Measurements from ENCODE around the gene SETD5. TPM values are rescaled to one million over a fixed set of nuclear protein-coding genes. Genes with fewer than 3 reads are reported as not detected.

SETD5 gene
- total and polyA plus RNA-seq, 2 of the 4 experiments (the other 2 are of a cell fraction), result 42.7 to 62.9 TPM

- no peak for ATAC-seq (ENCODE audit: low read depth)
- Histone ChIP-seq H3K56ac (ENCODE audit: extremely low read depth, insufficient read depth, low read length) (no peak overlapping the region), H4K5ac (ENCODE audit: low read depth, low read length) (no peak overlapping the region), H4K91ac (ENCODE audit: insufficient read depth, low read depth, low read length) (no peak overlapping the region), H4K20me1 (ENCODE audit: insufficient read depth, low read length) (no peaks in the 10 kb centered on the region), H3K27ac (ENCODE audit: insufficient read depth, low read length) (no peak overlapping the region), H3K27me3 (ENCODE audit: control insufficient read depth, insufficient read depth, low read length) (no peaks in the 10 kb centered on the region), H2BK15ac (ENCODE audit: low read depth, low read length) (no peak overlapping the region), H3K9me3 (ENCODE audit: control insufficient read depth, insufficient read depth, low read length) (no peaks in the 10 kb centered on the region), H2AK9ac (replicated peaks; ENCODE audit: low read depth, low read length, poor library complexity) (no peak overlapping the region), H3K18ac (ENCODE audit: low read depth, low read length) (no peak overlapping the region), H3K36me3 (ENCODE audit: control insufficient read depth, insufficient read depth, low read length) (peaks cover 45% of the 10 kb centered on the region), H3K4me3 (ENCODE audit: insufficient read depth, low read depth, low read length) (no peak overlapping the region), H3K9me1 (ENCODE audit: insufficient read depth, low read length) (no peaks in the 10 kb centered on the region), H2BK20ac (ENCODE audit: low read depth, low read length) (no peak overlapping the region), H3K23ac (ENCODE audit: low read depth, low read length) (no peak overlapping the region), H2AK5ac (ENCODE audit: low read depth, low read length) (no peak overlapping the region), H3K4ac (ENCODE audit: low read depth, low read length) (no peak overlapping the region), H2BK5ac (ENCODE audit: low read depth, low read length, poor library complexity, severe bottlenecking) (no peak overlapping the region), H3K4me2 (ENCODE audit: low read depth, low read length) (no peak overlapping the region), H3K14ac (replicated peaks; ENCODE audit: low read depth, low read length) (no peak overlapping the region), H3K4me1 (ENCODE audit: control insufficient read depth, insufficient read depth, low read length) (no peaks in the 10 kb centered on the region), H2AFZ (replicated peaks; ENCODE audit: low read length, poor library complexity) (no peak overlapping the region), H3K79me1 (ENCODE audit: low read depth in 1 of 2, low read length in 2 of 2) (peaks cover 14 to 21% of the 10 kb centered on the region in 2 experiments), H3K9ac (ENCODE audit: low read depth, low read length) (no peak overlapping the region), H4K8ac (ENCODE audit: low read depth in 2 of 2, low read length in 2 of 2) (no peak overlapping the region), H2BK120ac (ENCODE audit: low read depth, low read length) (no peak overlapping the region)
- no CpG with 5 or more reads among the region's 1 CpG for WGBS, 2 experiments (ENCODE audit: extremely low coverage in 2 of 2, insufficient read length in 1 of 2)
- intact Hi-C loops (cut with micrococcal nuclease) (no loop called here), dilution Hi-C loops (cut with HindIII; ENCODE audit: low sequenced_read_pairs, unreplicated experiment) (no loop called here), in situ Hi-C loops (cut with MboI; ENCODE audit: low sequenced_read_pairs) (no loop called here)
- no TSS peak for BruUV-seq (replicated peaks)
- no peak for TF ChIP-seq ELK1 (IDR thresholded peaks at IDR 0.05; ENCODE audit: borderline replicate concordance, low read depth, low read length)
- no peak for TF ChIP-seq BHLHE40 (IDR thresholded peaks at IDR 0.05; ENCODE audit: low read depth, low read length)
- no peak for TF ChIP-seq POLR2A (IDR thresholded peaks at IDR 0.05; ENCODE audit: low read depth, low read length)
- no peak for TF ChIP-seq CTCF (conservative IDR thresholded peaks at IDR 0.05; ENCODE audit: low read depth, low read length)
- TF ChIP-seq MXI1 (IDR thresholded peaks at IDR 0.05; ENCODE audit: borderline replicate concordance, low read depth, low read length), result no peak
- no peak for TF ChIP-seq CHD1 (IDR thresholded peaks at IDR 0.05; ENCODE audit: low read depth, low read length)
- no peak for TF ChIP-seq FOS (IDR thresholded peaks at IDR 0.05; ENCODE audit: low read depth, low read length)
- TF ChIP-seq MAZ (IDR thresholded peaks at IDR 0.05; ENCODE audit: borderline replicate concordance, low read depth, low read length), result no peak
- no peak for TF ChIP-seq MAFK (IDR thresholded peaks at IDR 0.05; ENCODE audit: low read depth, low read length)
- TF ChIP-seq SMC3 (IDR thresholded peaks at IDR 0.05; ENCODE audit: low read depth, low read length), result no peak
- no peak for TF ChIP-seq RCOR1 (IDR thresholded peaks at IDR 0.05; ENCODE audit: insufficient replicate concordance, low read length)
- TF ChIP-seq USF2 (IDR thresholded peaks at IDR 0.05; ENCODE audit: low read depth, low read length), result no peak
- no peak for TF ChIP-seq NFE2L2 (IDR thresholded peaks at IDR 0.05; ENCODE audit: low read depth, low read length)
- TF ChIP-seq RFX5 (IDR thresholded peaks at IDR 0.05; ENCODE audit: low read depth, low read length), result no peak
- TF ChIP-seq RAD21 (IDR thresholded peaks at IDR 0.05; ENCODE audit: low read length), result no peak
- TF ChIP-seq CEBPB (IDR thresholded peaks at IDR 0.05; ENCODE audit: low read depth, low read length), result no peak
- POLR2A ChIA-PET (ENCODE audit: unreplicated experiment), result interaction anchor here (0.5 kb wide), 1 partner anchor 17 kb away, joined by 4 read pairs; no protein-coding TSS in a partner anchor
- no peak for DNase-seq
- CTCF ChIA-PET, result interaction anchor here (0.9 kb wide), 1 partner anchor 44 kb away, joined by 3 read pairs; no protein-coding TSS in a partner anchor
Measured at GRCh38 chr3:9377981-9378380, 19.4 kb upstream of the SETD5 start.

Data from IMR-90 (cell line).